ENCODE data around the gene ABCD1.

Gene ABCD1

DNA sequence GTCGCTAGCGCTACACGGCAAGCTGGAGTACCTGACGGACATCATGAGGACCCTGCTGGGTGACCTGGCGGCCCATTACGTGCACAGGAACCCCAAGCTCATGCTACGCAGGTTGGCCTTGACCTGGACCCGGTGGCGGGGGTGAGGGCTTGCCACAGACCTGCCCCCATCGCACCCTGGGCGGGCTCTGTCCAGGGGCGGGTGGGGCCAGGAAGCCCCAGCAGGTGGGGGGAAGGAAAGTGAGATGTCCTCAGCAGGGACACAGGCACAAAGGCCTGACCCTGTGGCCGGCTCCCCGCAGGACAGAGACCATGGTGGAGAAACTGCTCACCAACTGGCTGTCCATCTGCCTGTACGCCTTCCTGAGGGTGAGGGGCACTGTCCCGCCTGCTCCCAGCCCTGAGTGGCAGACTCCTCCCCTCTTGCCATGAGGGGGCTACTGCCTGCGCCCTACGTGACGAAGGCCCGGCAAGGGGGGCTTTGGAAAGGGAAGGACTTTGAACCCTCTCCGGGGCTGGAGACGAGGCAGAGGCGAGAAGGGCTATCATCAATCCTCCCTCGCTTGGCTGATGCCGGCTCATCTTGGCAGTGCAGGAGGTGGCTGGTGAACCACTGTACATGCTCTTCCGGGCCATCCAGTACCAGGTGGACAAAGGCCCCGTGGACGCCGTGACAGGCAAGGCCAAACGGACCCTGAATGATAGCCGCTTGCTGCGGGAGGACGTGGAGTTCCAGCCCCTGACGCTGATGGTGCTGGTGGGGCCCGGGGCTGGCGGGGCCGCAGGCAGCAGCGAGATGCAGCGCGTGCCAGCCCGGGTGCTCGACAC is 50.9 kb downstream of the ABCD1 start:
- DNase-seq: no peak

GRCh38 chrX:153776120-153776599 is 51.5 kb downstream of the ABCD1 start:
- DNase-seq: no peak

DNA sequence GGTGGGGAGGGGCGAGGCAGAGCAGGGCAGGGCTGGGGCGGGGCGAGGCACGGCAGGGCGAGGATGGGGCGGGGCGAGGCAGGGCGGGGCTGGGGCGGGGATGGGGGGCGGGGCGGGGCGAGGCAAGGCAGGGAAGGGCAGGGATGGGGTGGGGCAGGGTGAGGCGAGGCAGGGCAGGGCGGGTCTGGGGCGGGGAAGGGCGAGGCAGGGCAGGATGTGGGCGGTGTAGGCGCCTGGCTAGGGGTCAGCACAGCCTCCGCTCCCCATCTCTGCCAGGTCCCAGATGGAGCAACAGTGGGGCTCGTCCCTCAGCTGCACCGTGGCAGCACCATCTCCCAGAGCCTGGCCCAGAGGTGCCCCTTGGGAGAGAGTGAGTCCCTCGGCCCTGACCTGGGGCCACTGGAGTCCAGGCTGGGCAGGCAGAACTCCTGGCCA is 52.0 kb downstream of the ABCD1 start:
- DNase-seq: no peak

DNA sequence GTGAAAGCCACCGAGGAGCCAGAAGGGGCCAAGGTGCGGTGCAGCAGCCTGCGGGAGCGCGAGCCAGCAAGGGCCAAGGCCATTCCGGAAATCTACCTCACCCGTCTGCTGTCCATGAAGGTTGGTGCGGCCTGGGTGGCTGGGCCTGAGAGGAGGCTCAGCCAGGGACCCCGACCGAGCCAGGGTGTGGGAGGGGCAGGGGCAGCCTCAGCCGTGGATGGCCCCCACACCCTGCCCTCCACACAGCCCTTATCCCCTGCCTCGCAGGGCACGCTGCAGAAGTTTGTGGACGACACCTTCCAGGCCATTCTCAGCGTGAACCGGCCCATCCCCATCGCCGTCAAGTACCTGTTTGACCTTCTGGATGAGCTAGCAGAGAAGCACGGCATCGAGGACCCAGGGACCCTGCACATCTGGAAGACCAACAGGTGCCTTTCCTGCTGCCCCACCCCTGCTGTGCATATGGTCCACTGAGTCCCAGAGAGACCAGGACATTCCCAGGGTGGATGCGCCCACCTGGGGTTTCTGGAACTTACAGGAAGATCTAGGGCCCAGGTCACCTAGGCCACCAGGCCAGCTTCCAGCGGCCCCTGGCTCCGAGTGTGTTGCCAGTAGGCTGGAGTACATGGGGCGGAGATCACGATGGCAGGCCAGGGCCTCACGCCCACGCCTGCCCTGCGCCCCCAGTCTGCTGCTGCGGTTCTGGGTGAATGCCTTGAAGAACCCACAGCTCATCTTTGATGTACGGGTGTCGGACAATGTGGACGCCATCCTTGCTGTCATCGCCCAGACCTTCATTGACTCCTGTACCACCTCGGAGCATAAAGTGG is 52.8 kb downstream of the ABCD1 start:
- DNase-seq: no peak

- no peak for DNase-seq
Observed at GRCh38 chrX:153778181-153778580, 53.5 kb downstream of the ABCD1 start.

GRCh38 chrX:153778684-153779101 is 54.0 kb downstream of the ABCD1 start:
- no peak for DNase-seq

DNA sequence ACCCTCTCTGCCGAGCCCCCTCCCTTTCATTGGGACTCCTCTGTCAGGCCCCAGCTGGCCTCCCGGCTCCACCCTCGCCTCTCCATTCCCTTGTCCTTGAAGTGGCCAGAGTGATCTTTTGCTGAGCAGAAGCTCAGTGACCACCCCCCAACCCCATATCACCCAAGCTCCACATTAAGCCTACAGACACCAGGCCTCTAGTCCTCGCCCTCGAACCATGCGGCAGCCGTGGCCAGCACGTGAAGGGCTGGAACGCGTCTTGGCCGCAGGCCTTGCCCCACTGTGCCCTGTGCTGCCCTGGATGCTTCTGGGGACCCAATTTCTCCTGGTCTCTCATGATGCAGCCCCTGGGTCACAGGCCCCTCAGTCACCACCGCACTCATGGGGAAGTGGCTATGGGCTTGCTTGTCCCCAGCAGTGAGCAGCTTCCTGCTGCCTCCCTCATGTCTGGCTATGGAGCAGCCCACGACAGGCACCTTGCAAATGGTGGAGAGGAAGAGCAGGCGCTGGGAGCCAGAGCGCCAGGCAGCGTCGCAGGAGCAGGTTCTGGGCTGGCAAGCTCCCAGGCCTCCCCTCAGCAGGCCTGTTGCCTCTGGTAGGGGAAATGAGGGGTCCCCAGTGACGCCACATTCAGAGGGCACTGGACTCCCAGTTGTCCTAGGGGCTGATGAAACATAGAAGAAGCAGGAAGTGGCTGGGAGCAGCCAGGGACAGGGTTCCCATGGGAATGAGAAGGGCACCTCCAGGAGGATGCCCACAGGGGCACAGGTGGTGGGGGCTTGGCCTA is 55.4 kb downstream of the ABCD1 start:
- no peak for DNase-seq

GRCh38 chrX:153780678-153781427 is 56.2 kb downstream of the ABCD1 start, which contains the start of gene SRPK3:
Gene SRPK3 (plus strand): TSS chrX:153781041. CDS start chrX:153781087, 46 bp downstream.
- peak; percentile 24 for DNase-seq

DNA sequence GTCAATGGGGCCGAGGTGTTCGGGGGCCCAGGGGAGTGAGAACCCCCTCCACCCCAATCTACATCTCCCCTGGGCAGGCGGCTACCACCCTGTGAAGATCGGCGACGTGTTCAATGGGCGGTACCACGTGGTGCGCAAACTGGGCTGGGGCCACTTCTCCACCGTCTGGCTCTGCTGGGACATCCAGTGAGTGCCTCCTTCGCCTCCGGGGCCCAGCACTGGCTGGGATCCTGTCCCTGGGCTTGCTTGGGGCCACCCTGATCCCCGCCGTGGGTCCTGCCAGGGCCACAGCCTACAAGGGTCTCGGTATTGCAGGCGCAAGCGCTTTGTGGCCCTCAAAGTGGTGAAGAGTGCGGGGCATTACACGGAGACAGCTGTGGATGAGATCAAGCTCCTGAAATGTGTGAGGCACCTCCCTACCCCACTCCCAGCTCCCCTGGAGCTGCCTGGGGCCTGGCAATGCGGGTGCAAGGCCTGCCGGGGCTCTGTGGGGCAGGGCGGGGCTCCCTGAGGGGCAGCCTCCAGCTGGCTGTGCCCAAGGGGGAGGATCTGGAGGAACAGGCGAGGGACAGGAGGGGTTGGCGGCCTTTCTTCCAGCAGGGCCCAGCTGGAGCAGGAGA is 56.9 kb downstream of the ABCD1 start:
- no peak for DNase-seq

GRCh38 chrX:153782313-153782712 is 57.7 kb downstream of the ABCD1 start:
- DNase-seq: no peak

DNA sequence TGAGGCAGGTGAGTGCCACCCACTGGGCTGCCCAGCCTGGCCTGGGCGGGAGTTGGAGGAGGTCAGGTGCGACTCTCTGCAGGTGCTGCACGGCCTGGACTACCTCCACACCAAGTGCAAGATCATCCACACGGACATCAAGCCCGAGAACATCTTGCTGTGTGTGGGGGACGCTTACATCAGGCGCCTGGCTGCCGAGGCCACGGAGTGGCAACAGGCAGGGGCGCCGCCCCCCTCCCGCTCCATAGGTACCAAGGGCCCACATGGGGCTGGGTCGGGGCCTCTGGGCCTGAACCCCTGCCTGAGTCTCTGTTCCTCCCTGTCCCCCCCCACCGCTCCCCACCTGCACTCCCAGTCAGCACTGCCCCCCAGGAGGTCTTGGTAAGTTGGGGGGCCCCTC is 58.2 kb downstream of the ABCD1 start:
- DNase-seq: no peak

GRCh38 chrX:153783378-153784013 is 58.8 kb downstream of the ABCD1 start:
- DNase-seq: no peak

DNA sequence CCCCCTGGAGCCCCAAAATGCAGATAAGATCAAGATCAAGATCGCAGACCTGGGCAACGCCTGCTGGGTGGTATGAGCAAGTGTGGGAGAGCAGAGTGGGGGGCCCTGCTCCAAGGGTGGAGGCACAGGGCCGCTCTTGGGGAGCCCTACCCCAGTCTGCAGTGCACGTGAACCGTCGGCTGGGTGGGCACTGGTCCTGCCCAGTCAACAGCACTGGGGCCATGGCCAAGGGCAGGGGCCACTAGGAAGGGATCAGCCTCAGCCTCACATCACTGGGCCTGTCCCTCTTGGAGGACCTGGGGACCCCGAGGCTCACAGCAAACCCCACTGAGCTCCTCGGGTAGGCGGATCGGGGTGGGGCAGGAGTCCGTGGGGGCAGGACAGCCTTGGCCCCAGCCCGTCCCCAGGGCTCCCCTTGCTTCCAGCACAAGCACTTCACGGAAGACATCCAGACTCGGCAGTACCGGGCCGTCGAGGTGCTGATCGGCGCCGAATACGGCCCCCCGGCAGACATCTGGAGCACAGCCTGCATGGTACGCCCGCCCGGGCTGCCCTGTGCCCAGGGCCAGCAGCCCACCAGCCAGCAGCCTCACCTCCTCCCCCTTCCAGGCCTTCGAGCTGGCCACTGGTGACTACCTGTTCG is 59.8 kb downstream of the ABCD1 start:
- DNase-seq: no peak

- no peak for DNase-seq
Observed at GRCh38 chrX:153786669-153787068, 62.0 kb downstream of the ABCD1 start.

DNA sequence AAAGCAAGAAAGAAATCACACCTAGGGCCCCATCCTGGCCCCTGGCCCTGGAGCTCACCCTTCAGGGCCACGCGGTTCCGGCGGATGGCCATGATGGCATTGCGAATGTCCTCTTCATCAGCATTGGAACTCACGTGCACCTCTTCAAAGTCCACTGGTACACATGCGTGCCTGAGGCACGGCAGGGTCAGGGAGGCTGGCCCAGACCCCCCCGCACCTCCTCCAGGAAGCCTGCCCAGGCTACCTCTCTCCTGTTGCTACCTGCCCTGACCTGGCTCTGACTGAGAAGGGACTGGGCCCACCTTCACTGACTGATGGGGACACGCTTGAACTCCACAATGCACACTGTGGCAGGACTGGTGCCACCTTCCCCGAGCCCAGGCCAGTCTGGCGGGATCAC is 65.0 kb downstream of the ABCD1 start:
- DNase-seq: no peak

DNA sequence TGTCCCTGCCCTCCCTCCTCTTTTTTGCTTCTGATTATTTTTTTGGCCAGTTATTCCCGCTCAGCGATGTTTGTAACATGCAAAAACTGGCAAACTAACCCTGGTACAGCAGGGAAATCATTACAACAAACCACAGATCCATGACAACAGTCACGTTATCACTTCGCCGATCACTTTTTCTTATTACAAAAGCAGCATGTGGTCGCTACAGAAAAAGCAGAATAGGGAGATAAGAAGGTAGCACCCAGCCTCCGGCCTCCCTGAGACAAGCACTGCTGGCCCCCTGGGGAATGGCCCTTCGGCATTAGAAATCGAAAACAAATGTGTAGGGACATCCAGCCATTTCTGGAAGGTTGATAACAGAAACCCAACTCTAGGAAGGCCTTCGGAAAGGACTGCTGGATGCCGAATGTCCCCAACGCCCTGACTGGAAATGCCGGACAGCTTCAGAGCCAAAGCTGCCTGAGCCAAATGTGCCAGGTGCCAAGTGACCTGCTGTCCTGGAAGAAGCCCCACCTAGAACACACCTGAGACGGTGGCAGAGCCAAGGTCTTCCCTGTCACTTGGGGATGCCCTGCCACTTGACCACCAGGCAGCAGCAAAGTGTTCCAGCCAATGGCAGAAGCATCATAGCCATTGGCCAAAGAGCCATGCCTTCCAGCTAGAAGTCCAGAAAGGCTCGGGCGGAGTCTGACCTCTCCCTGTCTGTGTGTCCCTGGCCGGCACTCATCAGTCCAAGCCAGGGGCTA is 66.6 kb downstream of the ABCD1 start:
- DNase-seq: no peak

- no peak for DNase-seq
Observed at GRCh38 chrX:153792368-153792767, 67.7 kb downstream of the ABCD1 start.

GRCh38 chrX:153793291-153793690 is 68.6 kb downstream of the ABCD1 start:
- no peak for DNase-seq

All from fibroblast of skin of abdomen (primary cell).